DMS114 treated with DMSO at 0.1 percent for 48 hours (cell line): Measurements from ENCODE around the gene PDZD4.
"Not testable (repeated sequence)": the region's sequence is repeated elsewhere in the genome, so short reads cannot be mapped to it uniquely, and the experiment has no call there.

Source experiments
- DNase-seq: peaks from one replicate; lab custom pipeline; 2025; ENCODE audit not compliant: unreplicated experiment; lab: John Stamatoyannopoulos, UW

PDZD4 gene

GRCh38 chrX:153836921-153837320 lies 6.6 kb upstream of the PDZD4 start:
- no peak for DNase-seq

GRCh38 chrX:153832728-153833127 lies 2.4 kb upstream of the PDZD4 start:
- no peak for DNase-seq

- no peak for DNase-seq
Observed at GRCh38 chrX:153831429-153832150, 1.2 kb upstream of the PDZD4 start.

GRCh38 chrX:153830640-153831428 lies 490 bp upstream of the PDZD4 start:
- DNase-seq, result no peak

- no peak for DNase-seq
Observed at GRCh38 chrX:153829549-153829798, 870 bp downstream of the PDZD4 start.

- no peak for DNase-seq
Observed at GRCh38 chrX:153828723-153829548, 1.4 kb downstream of the PDZD4 start.

- DNase-seq, result no peak
Observed at GRCh38 chrX:153828308-153828707, 2.0 kb downstream of the PDZD4 start.

- DNase-seq, result no peak
Observed at GRCh38 chrX:153827903-153828302, 2.4 kb downstream of the PDZD4 start.

- no peak for DNase-seq
Observed at GRCh38 chrX:153827016-153827415, 3.3 kb downstream of the PDZD4 start.

GRCh38 chrX:153825042-153825441 lies 5.3 kb downstream of the PDZD4 start:
- no peak for DNase-seq

- no peak for DNase-seq
Observed at GRCh38 chrX:153824348-153824747, 6.0 kb downstream of the PDZD4 start.

- DNase-seq, result no peak
Observed at GRCh38 chrX:153821066-153821465, 9.3 kb downstream of the PDZD4 start.

GRCh38 chrX:153820601-153821000 lies 9.7 kb downstream of the PDZD4 start:
- DNase-seq, result no peak

GRCh38 chrX:153819384-153820040 lies 10.8 kb downstream of the PDZD4 start:
- DNase-seq, result no peak

- peak; percentile 9 for DNase-seq
Observed at GRCh38 chrX:153818571-153819383, 11.6 kb downstream of the PDZD4 start.

GRCh38 chrX:153818064-153818463 lies 12.3 kb downstream of the PDZD4 start:
- DNase-seq, result not testable (repeated sequence)

- DNase-seq, result peak; percentile 1
Observed at GRCh38 chrX:153816831-153817690, 13.3 kb downstream of the PDZD4 start.

- no peak for DNase-seq
Observed at GRCh38 chrX:153814591-153815315, 15.6 kb downstream of the PDZD4 start.

- DNase-seq, result no peak
Observed at GRCh38 chrX:153813161-153813560, 17.2 kb downstream of the PDZD4 start.
